ENCODE measurements around the gene SIMC1. TPM values are rescaled to one million over a fixed set of nuclear protein-coding genes. Genes with fewer than 3 reads are reported as not detected.
A peak's percentile ranks its signal among the peaks of the same experiment; 100 is the strongest.

SIMC1 gene
- total RNA-seq, 2 experiments from 2014 or later, result 21.5 to 21.9 TPM

- ChIA-PET CTCF (no interaction called here), POLR2A (interaction anchor here (2.1 kb wide), 1 partner anchor 17 kb away, joined by 6 read pairs; no protein-coding TSS in a partner anchor)
- DNase-seq, result no peak
- Mint-ChIP-seq H3K9me3 (no peaks in the 10 kb centered on the region), H3K27ac (peak overlapping the region; percentile 67), H3K36me3 (ENCODE audit: low read depth) (peaks cover 19% of the 10 kb centered on the region), H3K27me3 (no peaks in the 10 kb centered on the region), H3K4me1 (ENCODE audit: low read depth) (peaks cover 21% of the 10 kb centered on the region), H3K4me3 (peak overlapping the region; percentile 77)
- intact Hi-C loops (cut with micrococcal nuclease), result no loop called here
- TF ChIP-seq, protein P1, sequence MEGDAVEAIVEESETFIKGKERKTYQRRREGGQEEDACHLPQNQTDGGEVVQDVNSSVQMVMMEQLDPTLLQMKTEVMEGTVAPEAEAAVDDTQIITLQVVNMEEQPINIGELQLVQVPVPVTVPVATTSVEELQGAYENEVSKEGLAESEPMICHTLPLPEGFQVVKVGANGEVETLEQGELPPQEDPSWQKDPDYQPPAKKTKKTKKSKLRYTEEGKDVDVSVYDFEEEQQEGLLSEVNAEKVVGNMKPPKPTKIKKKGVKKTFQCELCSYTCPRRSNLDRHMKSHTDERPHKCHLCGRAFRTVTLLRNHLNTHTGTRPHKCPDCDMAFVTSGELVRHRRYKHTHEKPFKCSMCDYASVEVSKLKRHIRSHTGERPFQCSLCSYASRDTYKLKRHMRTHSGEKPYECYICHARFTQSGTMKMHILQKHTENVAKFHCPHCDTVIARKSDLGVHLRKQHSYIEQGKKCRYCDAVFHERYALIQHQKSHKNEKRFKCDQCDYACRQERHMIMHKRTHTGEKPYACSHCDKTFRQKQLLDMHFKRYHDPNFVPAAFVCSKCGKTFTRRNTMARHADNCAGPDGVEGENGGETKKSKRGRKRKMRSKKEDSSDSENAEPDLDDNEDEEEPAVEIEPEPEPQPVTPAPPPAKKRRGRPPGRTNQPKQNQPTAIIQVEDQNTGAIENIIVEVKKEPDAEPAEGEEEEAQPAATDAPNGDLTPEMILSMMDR (IDR thresholded peaks at IDR 0.05), result no peak
- no peak for ATAC-seq
Measured at GRCh38 chr5:176364765-176365350, 126.6 kb downstream of the SIMC1 start.

DNA sequence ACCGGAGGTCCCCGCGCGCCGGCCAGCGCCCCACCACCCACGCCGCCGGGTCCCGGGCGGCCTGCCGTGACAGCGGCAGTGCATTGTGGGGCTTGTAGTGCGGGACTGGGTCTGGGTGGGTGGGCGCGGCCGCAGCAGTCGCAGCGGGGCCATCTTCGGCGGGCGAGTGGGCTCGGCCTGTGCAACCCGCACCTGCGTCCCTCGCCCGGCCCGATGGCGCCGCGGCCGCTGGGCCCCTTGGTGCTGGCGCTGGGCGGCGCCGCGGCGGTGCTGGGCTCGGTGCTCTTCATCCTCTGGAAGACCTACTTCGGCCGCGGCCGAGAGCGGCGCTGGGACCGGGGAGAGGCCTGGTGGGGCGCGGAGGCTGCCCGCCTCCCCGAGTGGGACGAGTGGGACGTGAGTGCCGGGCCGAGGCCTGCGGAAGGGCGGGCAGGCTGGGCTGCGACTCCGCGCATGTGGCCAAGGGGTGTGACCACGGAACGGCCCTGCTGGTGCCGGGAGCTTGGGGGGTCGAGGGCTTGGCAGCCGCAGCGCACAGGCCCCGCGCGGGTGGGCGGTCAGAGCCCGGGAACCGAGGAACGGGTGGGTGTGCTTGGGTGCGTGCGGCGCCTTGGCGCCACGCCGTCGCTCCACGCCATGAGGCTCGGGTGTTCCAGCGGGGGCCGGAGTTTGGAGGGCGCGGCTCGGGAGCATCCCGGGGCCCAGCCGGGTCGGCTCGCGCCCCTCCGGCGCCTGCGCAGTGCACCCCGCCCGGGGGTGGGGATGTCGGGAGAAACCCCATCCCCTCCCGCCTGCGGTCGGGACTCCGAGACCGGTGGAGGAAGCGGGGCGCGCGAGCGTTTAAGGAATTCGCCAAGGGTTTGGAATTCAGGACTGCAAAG is 127.4 kb downstream of the SIMC1 start, which contains the start of gene ARL10:
Gene ARL10, plus strand, starts transcription at position 137 of the 881 bp plus-strand sequence. Its CDS starts 77 bp downstream, at position 214.
- intact Hi-C loops (cut with micrococcal nuclease), result no loop called here
- ChIA-PET POLR2A (interaction anchor here (2.1 kb wide), 2 partner anchors 16 to 23 kb away, joined by 6 to 7 read pairs; partner anchors contain the start of genes HIGD2A and NOP16), CTCF (no interaction called here)
- Mint-ChIP-seq H3K4me1 (ENCODE audit: low read depth) (peaks cover 21% of the 10 kb centered on the region), H3K27ac (peak within 1 kb of the TSS; percentile 67), H3K27me3 (no peaks in the 10 kb centered on the region), H3K9me3 (no peaks in the 10 kb centered on the region), H3K36me3 (ENCODE audit: low read depth) (peaks cover 18% of the 10 kb centered on the region), H3K4me3 (peak within 1 kb of the TSS; percentile 77)
- ATAC-seq, result peak; percentile 42
- DNase-seq, result peak; percentile 69
- TF ChIP-seq, protein P1 (IDR thresholded peaks at IDR 0.05), result no peak

DNA sequence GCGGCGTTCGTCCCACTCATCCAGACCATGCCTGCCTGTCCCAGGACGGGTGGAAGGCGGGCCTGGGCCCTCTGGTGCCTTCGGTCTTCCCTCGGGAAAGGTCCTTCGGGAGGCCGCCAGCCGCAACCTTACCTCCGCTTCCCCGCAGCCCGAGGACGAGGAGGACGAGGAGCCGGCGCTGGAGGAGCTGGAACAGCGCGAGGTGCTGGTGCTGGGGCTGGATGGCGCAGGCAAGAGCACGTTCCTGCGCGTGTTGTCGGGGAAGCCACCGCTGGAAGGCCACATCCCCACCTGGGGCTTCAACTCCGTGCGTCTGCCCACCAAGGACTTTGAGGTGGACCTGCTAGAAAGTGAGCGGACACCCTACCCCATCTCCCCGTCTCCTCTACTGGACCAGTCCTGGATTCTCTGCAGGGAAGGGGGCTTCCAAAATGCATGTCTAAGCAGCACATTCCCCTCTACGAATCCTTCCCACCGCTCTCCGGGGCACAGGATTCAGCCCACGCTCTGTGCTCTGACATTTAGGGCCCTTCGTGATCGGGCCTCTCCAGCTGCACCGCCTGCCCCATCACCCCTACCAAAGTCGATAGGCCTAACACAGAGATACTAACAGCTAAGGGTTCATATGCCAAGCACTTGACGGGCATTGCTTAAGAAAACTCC is 128.1 kb downstream of the SIMC1 start:
- ChIA-PET POLR2A (interaction anchor here (1.3 to 2.1 kb wide), 3 partner anchors 15 to 22 kb away, joined by 5 to 7 read pairs (median 6); partner anchors contain the start of genes HIGD2A and NOP16), CTCF (no interaction called here)
- ATAC-seq (no peak), DNase-seq (no peak)
- Mint-ChIP-seq H3K4me1 (ENCODE audit: low read depth) (peaks cover 21% of the 10 kb centered on the region), H3K36me3 (ENCODE audit: low read depth) (peaks cover 20% of the 10 kb centered on the region), H3K4me3 (peak overlapping the region; percentile 75), H3K27ac (peak overlapping the region; percentile 76), H3K27me3 (no peaks in the 10 kb centered on the region), H3K9me3 (no peaks in the 10 kb centered on the region)
- TF ChIP-seq, protein P1 (IDR thresholded peaks at IDR 0.05), result no peak
- intact Hi-C loops (cut with micrococcal nuclease), result no loop called here

DNA sequence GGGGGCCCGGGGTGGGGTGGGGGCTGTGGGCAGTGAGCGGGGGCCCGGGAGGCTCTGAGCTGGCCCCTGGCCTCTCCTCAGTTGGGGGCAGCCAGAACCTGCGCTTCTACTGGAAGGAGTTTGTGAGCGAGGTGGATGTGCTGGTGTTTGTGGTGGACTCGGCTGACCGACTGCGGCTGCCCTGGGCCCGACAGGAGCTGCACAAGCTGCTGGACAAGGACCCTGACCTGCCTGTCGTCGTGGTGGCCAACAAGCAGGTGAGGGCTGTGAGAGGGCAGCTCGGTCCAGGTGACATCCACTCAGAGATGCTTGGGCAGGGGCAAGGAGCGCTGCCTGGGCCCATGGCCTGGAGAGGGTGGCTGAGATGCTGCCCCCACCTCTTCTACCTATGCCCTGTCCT is 130.5 kb downstream of the SIMC1 start:
- H3K4me1 Mint-ChIP-seq (ENCODE audit: low read depth), result peaks cover 15% of the 10 kb centered on the region
- POLR2A ChIA-PET, result interaction anchor here (2.0 to 2.6 kb wide), 2 partner anchors 14 to 17 kb away, joined by 5 to 14 read pairs; no protein-coding TSS in a partner anchor
- TF ChIP-seq, protein P1 (IDR thresholded peaks at IDR 0.05), result no peak
- no peak for DNase-seq
- H3K4me3 Mint-ChIP-seq, result no peak overlapping the region
- H3K27ac Mint-ChIP-seq, result no peak overlapping the region
- no peak for ATAC-seq
- no peaks in the 10 kb centered on the region for H3K9me3 Mint-ChIP-seq
- peaks cover 20% of the 10 kb centered on the region for H3K36me3 Mint-ChIP-seq (ENCODE audit: low read depth)
- CTCF ChIA-PET, result no interaction called here
- intact Hi-C loops (cut with micrococcal nuclease), result no loop called here
- no peaks in the 10 kb centered on the region for H3K27me3 Mint-ChIP-seq

All from activated CD8-positive, alpha-beta T cell treated with anti-CD3 and anti-CD28 coated beads for 36 hours (primary cell).